ENCODE data around the gene ANKRD13B.
"Not testable (repeated sequence)": the region's sequence is repeated elsewhere in the genome, so short reads cannot be mapped to it uniquely, and the experiment has no call there.

Gene ANKRD13B

GRCh38 chr17:29592850-29593551 lies at the start of gene ANKRD13B:
Gene ANKRD13B, plus strand, starts transcription at chr17:29593132. Its CDS starts 490 bp downstream, at chr17:29593622.
- peak in 1 of 2 donors; percentile 59 for DNase-seq (ENCODE audit: low spot score in 2 of 2)
- Mint-ChIP-seq H3K27me3 (no peaks in the 10 kb centered on the region), H3K27ac (no peak within 1 kb of the TSS), H3K4me3 (peak within 1 kb of the TSS; percentile 91), H3K36me3 (no peaks in the 10 kb centered on the region), H3K9me3 (no peaks in the 10 kb centered on the region), H3K4me1 (peaks cover 35% of the 10 kb centered on the region)
- ATAC-seq (ENCODE audit: low read depth): no peak

GRCh38 chr17:29544066-29544465 lies 48.9 kb upstream of the ANKRD13B start:
- DNase-seq (ENCODE audit: low spot score in 2 of 2) (no peak), ATAC-seq (ENCODE audit: low read depth) (no peak)
- Mint-ChIP-seq H3K27me3 (no peaks in the 10 kb centered on the region), H3K9me3 (no peaks in the 10 kb centered on the region), H3K4me3 (no peak overlapping the region), H3K4me1 (no peaks in the 10 kb centered on the region), H3K27ac (no peak overlapping the region), H3K36me3 (peaks cover 12% of the 10 kb centered on the region)

GRCh38 chr17:29546085-29546484 lies 46.8 kb upstream of the ANKRD13B start:
- no peaks in the 10 kb centered on the region for H3K4me1 Mint-ChIP-seq
- no peak overlapping the region for H3K4me3 Mint-ChIP-seq
- no peaks in the 10 kb centered on the region for H3K9me3 Mint-ChIP-seq

GRCh38 chr17:29546830-29547229 lies 46.1 kb upstream of the ANKRD13B start:
- no peaks in the 10 kb centered on the region for H3K4me1 Mint-ChIP-seq
- no peak overlapping the region for H3K4me3 Mint-ChIP-seq
- H3K27ac Mint-ChIP-seq: no peak overlapping the region
- no peak for ATAC-seq (ENCODE audit: low read depth)
- H3K36me3 Mint-ChIP-seq: peaks cover 10% of the 10 kb centered on the region
- H3K9me3 Mint-ChIP-seq: no peaks in the 10 kb centered on the region
- no peak for DNase-seq (ENCODE audit: low spot score in 2 of 2)
- H3K27me3 Mint-ChIP-seq: no peaks in the 10 kb centered on the region

More at GRCh38 chr17:29546085-29546484, 46.8 kb upstream of the ANKRD13B start:
- peaks cover 10% of the 10 kb centered on the region for H3K36me3 Mint-ChIP-seq
- no peaks in the 10 kb centered on the region for H3K27me3 Mint-ChIP-seq
- H3K27ac Mint-ChIP-seq: peak overlapping the region; percentile 59
- no peak for DNase-seq (ENCODE audit: low spot score in 2 of 2)
- ATAC-seq (ENCODE audit: low read depth): no peak

GRCh38 chr17:29549177-29549923 lies 43.6 kb upstream of the ANKRD13B start:
- Mint-ChIP-seq H3K9me3 (no peaks in the 10 kb centered on the region), H3K4me3 (no peak overlapping the region), H3K36me3 (peaks cover 3% of the 10 kb centered on the region), H3K27me3 (no peaks in the 10 kb centered on the region), H3K27ac (no peak overlapping the region), H3K4me1 (no peaks in the 10 kb centered on the region)
- DNase-seq (ENCODE audit: low spot score in 2 of 2) (no peak), ATAC-seq (ENCODE audit: low read depth) (no peak)

- DNase-seq (ENCODE audit: low spot score in 2 of 2) (no peak), ATAC-seq (ENCODE audit: low read depth) (no peak)
- Mint-ChIP-seq H3K4me1 (peaks cover 31% of the 10 kb centered on the region), H3K27me3 (no peaks in the 10 kb centered on the region), H3K9me3 (no peaks in the 10 kb centered on the region), H3K4me3 (no peak overlapping the region), H3K36me3 (no peaks in the 10 kb centered on the region), H3K27ac (no peak overlapping the region)
Measured at GRCh38 chr17:29555840-29556239, 37.1 kb upstream of the ANKRD13B start.

GRCh38 chr17:29557085-29557738 lies 35.7 kb upstream of the ANKRD13B start:
- Mint-ChIP-seq H3K27ac (no peak overlapping the region), H3K27me3 (no peaks in the 10 kb centered on the region), H3K4me1 (peaks cover 40% of the 10 kb centered on the region), H3K36me3 (peaks cover 3% of the 10 kb centered on the region), H3K4me3 (peak overlapping the region; percentile 15), H3K9me3 (no peaks in the 10 kb centered on the region)
- no peak for ATAC-seq (ENCODE audit: low read depth)
- no peak for DNase-seq (ENCODE audit: low spot score in 2 of 2)

GRCh38 chr17:29557739-29558116 lies 35.2 kb upstream of the ANKRD13B start:
- Mint-ChIP-seq H3K4me3 (peak overlapping the region; percentile 15), H3K4me1 (peaks cover 44% of the 10 kb centered on the region), H3K36me3 (peaks cover 3% of the 10 kb centered on the region), H3K9me3 (no peaks in the 10 kb centered on the region), H3K27ac (no peak overlapping the region), H3K27me3 (no peaks in the 10 kb centered on the region)
- ATAC-seq (ENCODE audit: low read depth) (peak; percentile 28), DNase-seq (ENCODE audit: low spot score in 2 of 2) (no peak)

GRCh38 chr17:29558139-29558538 lies 34.8 kb upstream of the ANKRD13B start:
- not testable (repeated sequence) for H3K9me3 Mint-ChIP-seq, H3K27ac Mint-ChIP-seq

GRCh38 chr17:29559640-29560039 lies 33.3 kb upstream of the ANKRD13B start:
- Mint-ChIP-seq H3K27me3 (no peaks in the 10 kb centered on the region), H3K27ac (peak overlapping the region; percentile 21), H3K36me3 (peaks cover 3% of the 10 kb centered on the region), H3K4me1 (peaks cover 51% of the 10 kb centered on the region), H3K9me3 (no peaks in the 10 kb centered on the region), H3K4me3 (peak overlapping the region; percentile 14)
- ATAC-seq (ENCODE audit: low read depth): peak; percentile 10
- no peak for DNase-seq (ENCODE audit: low spot score in 2 of 2)

More at GRCh38 chr17:29558139-29558538, 34.8 kb upstream of the ANKRD13B start:
- H3K36me3 Mint-ChIP-seq; H3K27me3 Mint-ChIP-seq; DNase-seq (ENCODE audit: low spot score in 2 of 2); H3K4me3 Mint-ChIP-seq; ATAC-seq (ENCODE audit: low read depth): not testable (repeated sequence)
- H3K4me1 Mint-ChIP-seq: peaks cover 46% of the 10 kb centered on the region

- H3K4me1 Mint-ChIP-seq: peaks cover 51% of the 10 kb centered on the region
- peak overlapping the region; percentile 21 for H3K27ac Mint-ChIP-seq
- H3K9me3 Mint-ChIP-seq: no peaks in the 10 kb centered on the region
- no peaks in the 10 kb centered on the region for H3K27me3 Mint-ChIP-seq
- H3K36me3 Mint-ChIP-seq: peaks cover 3% of the 10 kb centered on the region
- peak overlapping the region; percentile 52 for H3K4me3 Mint-ChIP-seq
- DNase-seq (ENCODE audit: low spot score in 2 of 2): peak; percentile 27 to 38
- ATAC-seq (ENCODE audit: low read depth): peak; percentile 59
Measured at GRCh38 chr17:29560316-29560715, 32.6 kb upstream of the ANKRD13B start.

GRCh38 chr17:29561554-29562517 lies 31.1 kb upstream of the ANKRD13B start:
- Mint-ChIP-seq H3K4me1 (peaks cover 53% of the 10 kb centered on the region), H3K27me3 (no peaks in the 10 kb centered on the region), H3K36me3 (peaks cover 3% of the 10 kb centered on the region), H3K4me3 (peak overlapping the region; percentile 63), H3K9me3 (no peaks in the 10 kb centered on the region), H3K27ac (peak overlapping the region; percentile 93)
- ATAC-seq (ENCODE audit: low read depth): peak; percentile 35
- peak in 1 of 2 donors; percentile 45 for DNase-seq (ENCODE audit: low spot score in 2 of 2)

- Mint-ChIP-seq H3K9me3 (no peaks in the 10 kb centered on the region), H3K4me3 (peak overlapping the region; percentile 28), H3K4me1 (peaks cover 45% of the 10 kb centered on the region), H3K36me3 (peaks cover 3% of the 10 kb centered on the region), H3K27me3 (no peaks in the 10 kb centered on the region), H3K27ac (peak overlapping the region; percentile 93)
- DNase-seq (ENCODE audit: low spot score in 2 of 2) (no peak), ATAC-seq (ENCODE audit: low read depth) (no peak)
Measured at GRCh38 chr17:29562615-29563014, 30.3 kb upstream of the ANKRD13B start.

Measured in memory B cell (primary cell).